Activated B cell treated with CpG ODN at 0.5 μM for 24 hours (primary cell): ENCODE data around the gene FBXO40. TPM values are rescaled to one million over a fixed set of nuclear protein-coding genes. Genes with fewer than 3 reads are reported as not detected.
A peak's percentile ranks its signal among the peaks of the same experiment; 100 is the strongest.

Experiments used
- ATAC-seq: fragments of 200-7000 bp; cut with Tn5 transposase; one replicate; pipeline ENCODE4 v1.10.0; 2021; ENCODE audit warnings: low read depth, mild to moderate bottlenecking, moderate library complexity
- CTCF ChIA-PET: fragments of 350-600 bp; sonication (Branson Sonifier 250); formaldehyde crosslinking; loops from one replicate; lab custom pipeline; 2021; ENCODE audit warnings: antibody characterized with exemption; lab: Charles Lee
- POLR2A ChIA-PET: fragments of 350-600 bp; sonication (Branson Sonifier 250); formaldehyde crosslinking; loops from one replicate; lab custom pipeline; 2021; ENCODE audit warnings: antibody characterized with exemption; lab: Charles Lee
- DNase-seq: peaks from one replicate; pipeline ENCODE4 v3.0.0; 2022
- H3K27ac Mint-ChIP-seq: one replicate; pipeline ENCODE4 v1.8.0; 2020; ENCODE audit warnings: mixed read lengths
- H3K27me3 Mint-ChIP-seq: one replicate; pipeline ENCODE4 v1.8.0; 2021; ENCODE audit warnings: mixed read lengths
- H3K36me3 Mint-ChIP-seq: one replicate; pipeline ENCODE4 v1.8.0; 2021; ENCODE audit warnings: low read depth, mixed read lengths
- H3K4me1 Mint-ChIP-seq: one replicate; pipeline ENCODE4 v1.8.0; 2021; ENCODE audit warnings: mixed read lengths
- H3K4me3 Mint-ChIP-seq: one replicate; pipeline ENCODE4 v1.8.0; 2020; ENCODE audit warnings: mild to moderate bottlenecking, mixed read lengths
- H3K9me3 Mint-ChIP-seq: one replicate; pipeline ENCODE4 v1.8.0; 2020; ENCODE audit warnings: mixed read lengths
- intact Hi-C: fragments of 100-400 bp; cut with micrococcal nuclease; formaldehyde crosslinking; loops from one replicate; pipeline ENCODE4 v1.15.1; 2024
- total RNA-seq: library from RNA; stranded (reverse); gene quantifications from 2 replicates; pipeline ENCODE4 v1.2.3, GENCODE V29; 2022
- TF ChIP-seq, protein P1 (sequence below): fragments of 200-600 bp; IDR thresholded peaks from one replicate; pipeline ENCODE4 v1.8.0; 2022; ENCODE audit warnings: antibody characterized with exemption, mild to moderate bottlenecking

The FBXO40 gene
- total RNA-seq, 1 donor from 2014 or later = not detected

DNA sequence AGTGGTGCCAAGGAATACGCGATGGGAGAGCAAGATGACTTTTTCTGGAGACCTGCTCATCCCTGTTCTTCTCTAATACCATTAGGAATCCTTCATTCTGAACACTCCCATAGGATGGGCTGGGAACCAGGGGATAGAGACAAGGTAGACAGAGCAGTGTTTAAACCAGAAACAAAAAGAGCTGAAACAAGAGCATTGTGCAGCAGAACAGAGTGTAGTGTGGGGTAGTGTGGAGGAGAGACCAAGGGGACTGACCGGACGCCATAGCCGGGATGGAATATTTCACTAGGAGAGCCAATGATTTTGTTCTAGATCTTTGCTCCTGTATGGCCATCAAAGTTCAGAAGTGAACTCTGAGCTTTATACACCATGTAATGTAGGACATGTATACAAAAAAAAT, 51.9 kb downstream of the FBXO40 start:
- Mint-ChIP-seq H3K4me3 (no peak overlapping the region), H3K9me3 (no peaks in the 10 kb centered on the region), H3K27me3 (no peaks in the 10 kb centered on the region), H3K27ac (no peak overlapping the region), H3K36me3 (peaks cover 78% of the 10 kb centered on the region), H3K4me1 (peaks cover under 1% of the 10 kb centered on the region)
- intact Hi-C loops = no loop called here
- POLR2A ChIA-PET = interaction anchor here (0.8 kb wide), 1 partner anchor 9 kb away, joined by 3 read pairs; no protein-coding TSS in a partner anchor
- DNase-seq (no peak), ATAC-seq (no peak)
- CTCF ChIA-PET = no interaction called here
- TF ChIP-seq, protein P1, sequence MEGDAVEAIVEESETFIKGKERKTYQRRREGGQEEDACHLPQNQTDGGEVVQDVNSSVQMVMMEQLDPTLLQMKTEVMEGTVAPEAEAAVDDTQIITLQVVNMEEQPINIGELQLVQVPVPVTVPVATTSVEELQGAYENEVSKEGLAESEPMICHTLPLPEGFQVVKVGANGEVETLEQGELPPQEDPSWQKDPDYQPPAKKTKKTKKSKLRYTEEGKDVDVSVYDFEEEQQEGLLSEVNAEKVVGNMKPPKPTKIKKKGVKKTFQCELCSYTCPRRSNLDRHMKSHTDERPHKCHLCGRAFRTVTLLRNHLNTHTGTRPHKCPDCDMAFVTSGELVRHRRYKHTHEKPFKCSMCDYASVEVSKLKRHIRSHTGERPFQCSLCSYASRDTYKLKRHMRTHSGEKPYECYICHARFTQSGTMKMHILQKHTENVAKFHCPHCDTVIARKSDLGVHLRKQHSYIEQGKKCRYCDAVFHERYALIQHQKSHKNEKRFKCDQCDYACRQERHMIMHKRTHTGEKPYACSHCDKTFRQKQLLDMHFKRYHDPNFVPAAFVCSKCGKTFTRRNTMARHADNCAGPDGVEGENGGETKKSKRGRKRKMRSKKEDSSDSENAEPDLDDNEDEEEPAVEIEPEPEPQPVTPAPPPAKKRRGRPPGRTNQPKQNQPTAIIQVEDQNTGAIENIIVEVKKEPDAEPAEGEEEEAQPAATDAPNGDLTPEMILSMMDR = no peak

DNA sequence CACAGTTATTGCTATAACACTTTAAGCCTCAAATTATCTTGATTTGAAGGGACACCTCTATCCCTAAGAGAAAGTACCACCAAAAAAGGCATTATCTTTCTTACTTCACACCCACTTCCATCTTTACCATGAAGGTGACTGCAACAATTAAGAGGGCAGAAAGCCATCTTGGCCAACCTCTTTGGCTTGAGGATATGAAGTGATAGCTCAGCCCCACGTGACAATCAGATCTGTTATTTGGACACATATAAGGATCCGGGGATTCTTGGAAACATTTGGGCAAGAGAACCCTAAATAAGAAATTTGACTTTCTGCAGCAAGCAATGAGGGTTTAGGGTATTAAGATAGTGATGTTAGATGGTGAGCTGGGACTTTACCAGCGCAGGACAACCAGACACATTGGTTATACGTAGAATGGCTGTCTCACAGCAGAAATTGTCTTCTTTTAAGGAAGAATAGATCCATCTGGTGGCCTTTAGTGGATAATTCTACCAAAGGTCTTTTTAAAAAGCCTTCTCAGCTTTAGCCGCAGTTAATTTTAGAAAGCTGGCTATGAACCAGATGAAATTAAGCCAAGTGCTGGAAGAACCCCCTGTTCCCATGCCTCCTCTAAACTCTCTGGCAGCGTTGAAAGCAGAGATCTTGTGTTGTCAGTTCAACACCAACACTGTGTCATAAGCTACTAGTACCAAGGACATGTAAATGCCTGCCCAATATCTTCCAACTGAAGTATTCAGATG, 55.2 kb downstream of the FBXO40 start:
- Mint-ChIP-seq H3K9me3 (no peaks in the 10 kb centered on the region), H3K27me3 (no peaks in the 10 kb centered on the region), H3K27ac (no peak overlapping the region), H3K4me1 (peaks cover 18% of the 10 kb centered on the region), H3K4me3 (no peak overlapping the region), H3K36me3 (peaks cover 77% of the 10 kb centered on the region)
- ATAC-seq (no peak), DNase-seq (no peak)
- TF ChIP-seq, protein P1 = no peak
- POLR2A ChIA-PET = no interaction called here
- CTCF ChIA-PET = no interaction called here
- intact Hi-C loops = no loop called here

DNA sequence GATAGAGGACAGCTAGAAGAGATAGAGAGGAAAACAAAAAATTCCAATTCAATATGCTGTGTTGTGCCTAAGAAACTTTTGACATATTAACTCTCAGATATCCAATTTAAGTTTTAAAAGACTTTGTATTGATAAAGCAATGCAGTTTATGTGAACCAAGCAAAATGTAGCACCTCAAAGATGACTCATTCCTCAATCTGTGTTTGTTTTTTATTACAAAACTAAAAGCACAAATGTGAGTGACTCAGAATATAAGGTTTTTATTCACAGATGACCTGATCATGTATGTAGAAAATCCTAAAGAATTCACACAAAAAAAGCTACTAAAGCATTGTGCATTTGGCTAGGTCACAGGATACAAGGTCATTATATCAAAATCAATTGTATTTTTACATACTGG, 56.5 kb downstream of the FBXO40 start:
- TF ChIP-seq, protein P1 = no peak
- Mint-ChIP-seq H3K9me3 (no peaks in the 10 kb centered on the region), H3K4me1 (peaks cover 28% of the 10 kb centered on the region), H3K36me3 (peaks cover 75% of the 10 kb centered on the region), H3K4me3 (no peak overlapping the region), H3K27me3 (no peaks in the 10 kb centered on the region), H3K27ac (no peak overlapping the region)
- intact Hi-C loops = no loop called here
- ChIA-PET POLR2A (no interaction called here), CTCF (no interaction called here)
- ATAC-seq (no peak), DNase-seq (no peak)

DNA sequence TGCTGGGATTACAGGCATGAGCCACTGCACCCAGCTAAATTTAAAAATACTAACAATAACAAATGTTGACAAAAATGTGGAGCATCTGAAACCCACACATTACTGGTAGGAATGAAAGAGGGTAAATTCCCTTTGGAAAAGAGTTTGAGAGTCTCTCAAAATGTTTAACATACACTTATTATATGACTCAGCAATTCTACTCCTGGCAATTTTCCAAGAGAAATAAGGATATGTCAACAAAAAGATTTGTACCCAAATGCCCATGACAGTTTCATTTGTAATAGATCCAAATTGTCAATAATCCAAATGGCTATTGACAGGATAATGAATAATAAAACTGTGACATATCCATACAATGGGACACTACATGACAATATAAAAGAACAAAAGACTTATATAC, 58.5 kb downstream of the FBXO40 start:
- H3K27ac Mint-ChIP-seq = no peak overlapping the region
- no peak for DNase-seq
- intact Hi-C loops = no loop called here
- H3K4me3 Mint-ChIP-seq = no peak overlapping the region
- peaks cover 40% of the 10 kb centered on the region for H3K4me1 Mint-ChIP-seq
- no peak for ATAC-seq
- CTCF ChIA-PET = no interaction called here
- POLR2A ChIA-PET = no interaction called here
- TF ChIP-seq, protein P1 = no peak
- no peaks in the 10 kb centered on the region for H3K27me3 Mint-ChIP-seq
- H3K36me3 Mint-ChIP-seq = peaks cover 82% of the 10 kb centered on the region
- H3K9me3 Mint-ChIP-seq = no peaks in the 10 kb centered on the region

DNA sequence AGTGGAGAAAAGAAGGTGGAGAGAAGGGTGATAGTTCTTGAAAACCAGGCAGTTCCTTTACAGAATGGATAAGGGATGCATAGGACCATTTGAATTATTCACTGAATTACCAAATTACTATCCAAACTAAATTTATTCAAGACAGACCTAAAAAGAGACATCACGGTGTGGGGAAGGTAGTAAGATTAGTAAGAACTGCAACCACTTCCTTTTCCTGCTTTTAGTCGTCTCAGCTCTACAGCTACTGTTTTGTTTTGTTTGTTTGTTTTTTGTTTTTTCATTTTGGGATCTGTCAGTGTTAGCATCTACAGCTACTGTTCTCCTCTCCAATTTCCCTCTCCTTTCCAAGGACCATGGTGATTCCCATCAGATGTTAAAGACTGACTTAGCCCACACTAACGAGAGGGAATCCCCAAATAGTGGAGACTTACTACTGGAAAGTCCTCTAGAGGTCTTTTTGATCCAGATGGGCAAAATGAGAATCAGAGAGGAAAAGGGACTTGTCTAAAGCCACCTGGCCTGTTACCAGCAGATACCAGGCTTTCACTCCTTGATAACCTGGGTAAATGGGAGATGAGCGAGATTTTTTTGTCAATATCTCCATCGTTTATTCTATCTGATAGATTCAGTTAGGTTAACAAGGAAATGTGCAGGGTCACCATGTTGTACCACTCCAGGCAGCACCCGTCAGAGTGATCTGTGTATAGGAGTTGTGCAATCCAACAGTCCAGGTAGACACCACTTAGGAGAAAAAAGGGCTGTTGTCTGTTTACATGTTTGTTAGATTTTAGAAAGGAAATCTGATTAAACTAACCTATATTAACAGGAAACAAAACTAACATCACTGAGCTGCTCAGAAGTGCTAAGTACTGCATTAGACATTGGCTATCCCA, 61.6 kb downstream of the FBXO40 start:
- Mint-ChIP-seq H3K4me3 (peak overlapping the region; percentile 3), H3K9me3 (no peaks in the 10 kb centered on the region), H3K27ac (peak overlapping the region; percentile 59), H3K27me3 (no peaks in the 10 kb centered on the region), H3K4me1 (peaks cover 70% of the 10 kb centered on the region), H3K36me3 (peaks cover 88% of the 10 kb centered on the region)
- intact Hi-C loops = no loop called here
- ATAC-seq = peak; percentile 68
- no peak for DNase-seq
- ChIA-PET CTCF (no interaction called here), POLR2A (interaction anchor here (0.7 to 1.6 kb wide), 4 partner anchors 17 to 188 kb away, joined by 3 to 10 read pairs (median 4); no protein-coding TSS in a partner anchor)
- TF ChIP-seq, protein P1 = no peak
